Body of pancreas (tissue), 4 donors: Measurements from ENCODE around the gene GPC1. TPM values are rescaled to one million over a fixed set of nuclear protein-coding genes. Genes with fewer than 3 reads are reported as not detected.

Experiments used
- ATAC-seq: fragments of 150-250 bp; one replicate; pipeline ENCODE4 v1.9.1; 2016
- DNase-seq, 4 donors: peaks; one replicate each; pipeline ENCODE4 v3.0.0-alpha.2; 2019
- H3K27ac ChIP-seq, 4 donors: fragments of 200-600 bp; sonication (generic); 1 replicate in 3 of 4; 2 replicates in 1 of 4; pipeline versions ENCODE4 v1.5.1 to v1.6.1; 2016 to 2019; ENCODE audit warnings: mild to moderate bottlenecking in 1 of 4, mixed read lengths in 1 of 4, moderate library complexity in 1 of 4
- H3K27me3 ChIP-seq, 2 donors: fragments of 200-600 bp; sonication (generic); one replicate each; pipeline ENCODE4 v1.6.0; 2016; ENCODE audit warnings: mild to moderate bottlenecking in 1 of 2
- H3K36me3 ChIP-seq, 2 donors: fragments of 200-600 bp; sonication (generic); replicated peaks in 1 of 2; 2 replicates each; pipeline ENCODE4 v1.5.1; 2016; ENCODE audit warnings: low read depth in 2 of 2; ENCODE audit not compliant: insufficient read depth in 1 of 2
- H3K4me1 ChIP-seq: fragments of 200-600 bp; sonication (generic); one replicate; pipeline ENCODE4 v1.6.0; 2016
- H3K4me3 ChIP-seq, 2 donors: fragments of 200-600 bp; sonication (generic); 1 replicate in 1 of 2; 2 replicates in 1 of 2; pipeline ENCODE4 v1.5.1; 2016 to 2019
- H3K9me3 ChIP-seq, 3 donors: fragments of 200-600 bp; sonication (generic); 1 replicate in 2 of 3; 2 replicates in 1 of 3; pipeline ENCODE4 v1.5.1; 2016
- POLR2A ChIP-seq, 3 donors: fragments of 450-650 bp; IDR thresholded peaks; one replicate each; pipeline ENCODE4 v1.6.1; 2016; ENCODE audit warnings: antibody characterized with exemption in 3 of 3, mild to moderate bottlenecking in 2 of 3
- WGBS, 2 donors: methylation state at CpG; one replicate each; pipeline ENCODE4 v1.1.5; 2017; 5-methylcytosine and 5-hydroxymethylcytosine counted together
- intact Hi-C: fragments of 100-400 bp; cut with DNase I; formaldehyde crosslinking; loops from one replicate; pipeline ENCODE4 v1.15.1; 2023
- total RNA-seq, 2 donors: library from RNA; depleted of rRNA; stranded (reverse); fragments of >200 nt; gene quantifications; one replicate each; pipeline ENCODE4 v1.1.0, GENCODE V29; 2016
- TF ChIP-seq, protein P1 (sequence below), 7 experiments: fragments of 450-650 bp in 4 of 7; fragments of 200-600 bp in 3 of 7; sonication (generic) in 3 of 7; IDR thresholded peaks; one replicate each; pipeline ENCODE4 v1.5.1; 2016 to 2019; ENCODE audit warnings: antibody characterized with exemption in 7 of 7

GPC1 gene
- total RNA-seq, 2 donors from 2014 or later: 23.3 to 30.7 TPM

DNA sequence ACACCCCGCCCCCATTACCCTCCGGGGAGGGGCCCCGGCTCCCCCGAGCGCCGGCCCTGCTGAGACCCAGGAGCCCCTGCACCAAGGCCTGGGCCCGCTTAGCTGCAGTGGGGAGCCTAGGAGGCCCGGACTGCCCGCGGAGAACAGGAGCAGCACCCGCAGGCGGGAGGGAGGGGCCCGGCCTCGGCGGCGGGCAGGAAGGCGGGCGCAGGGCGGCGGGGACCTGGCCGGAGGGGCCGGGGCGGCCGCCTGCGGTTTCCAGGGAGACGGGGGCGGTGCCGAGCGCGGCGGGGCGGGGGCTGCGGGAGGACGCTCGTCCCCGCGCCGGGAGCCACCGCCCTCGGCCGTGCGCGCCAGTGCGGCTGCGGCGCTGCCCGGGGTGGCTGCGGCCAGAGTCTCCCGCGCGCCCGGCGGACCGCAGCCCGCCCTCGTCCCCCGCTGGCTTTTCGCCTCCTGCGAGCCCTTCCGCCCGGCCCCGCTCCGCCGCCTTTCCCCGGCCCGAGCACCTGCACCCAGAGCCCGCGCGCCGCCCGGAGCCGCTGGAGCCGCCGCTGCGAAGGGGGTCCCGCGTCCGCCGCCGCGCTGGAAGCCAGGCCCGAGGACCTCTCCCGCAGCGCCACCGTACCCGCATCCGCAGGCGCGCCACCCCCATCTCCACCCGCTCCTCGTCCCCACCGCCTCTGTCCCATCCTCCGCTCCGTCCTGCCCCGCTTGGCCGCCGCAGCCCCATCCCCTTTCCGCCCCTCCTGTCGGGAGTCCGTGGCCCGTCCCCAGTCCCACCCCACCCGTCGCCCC is 17.2 kb downstream of the GPC1 start:
- H3K36me3 ChIP-seq: no peaks in the 10 kb centered on the region
- H3K4me3 ChIP-seq: no peak overlapping the region
- H3K27ac ChIP-seq: no peak overlapping the region
- DNase-seq (peak; percentile 76 to 84 (median 76)), ATAC-seq (peak; percentile 83)
- 0 to 4% methylated on average over 4 to 63 of the region's 103 CpGs for WGBS, 2 donors
- H3K4me1 ChIP-seq: peaks cover 31% of the 10 kb centered on the region
- no peaks in the 10 kb centered on the region for H3K9me3 ChIP-seq
- intact Hi-C loops: no loop called here
- TF ChIP-seq POLR2A (IDR thresholded peaks at IDR 0.05): no peak
- TF ChIP-seq, protein P1, sequence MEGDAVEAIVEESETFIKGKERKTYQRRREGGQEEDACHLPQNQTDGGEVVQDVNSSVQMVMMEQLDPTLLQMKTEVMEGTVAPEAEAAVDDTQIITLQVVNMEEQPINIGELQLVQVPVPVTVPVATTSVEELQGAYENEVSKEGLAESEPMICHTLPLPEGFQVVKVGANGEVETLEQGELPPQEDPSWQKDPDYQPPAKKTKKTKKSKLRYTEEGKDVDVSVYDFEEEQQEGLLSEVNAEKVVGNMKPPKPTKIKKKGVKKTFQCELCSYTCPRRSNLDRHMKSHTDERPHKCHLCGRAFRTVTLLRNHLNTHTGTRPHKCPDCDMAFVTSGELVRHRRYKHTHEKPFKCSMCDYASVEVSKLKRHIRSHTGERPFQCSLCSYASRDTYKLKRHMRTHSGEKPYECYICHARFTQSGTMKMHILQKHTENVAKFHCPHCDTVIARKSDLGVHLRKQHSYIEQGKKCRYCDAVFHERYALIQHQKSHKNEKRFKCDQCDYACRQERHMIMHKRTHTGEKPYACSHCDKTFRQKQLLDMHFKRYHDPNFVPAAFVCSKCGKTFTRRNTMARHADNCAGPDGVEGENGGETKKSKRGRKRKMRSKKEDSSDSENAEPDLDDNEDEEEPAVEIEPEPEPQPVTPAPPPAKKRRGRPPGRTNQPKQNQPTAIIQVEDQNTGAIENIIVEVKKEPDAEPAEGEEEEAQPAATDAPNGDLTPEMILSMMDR (IDR thresholded peaks at IDR 0.05): no peak
- no peaks in the 10 kb centered on the region for H3K27me3 ChIP-seq

DNA sequence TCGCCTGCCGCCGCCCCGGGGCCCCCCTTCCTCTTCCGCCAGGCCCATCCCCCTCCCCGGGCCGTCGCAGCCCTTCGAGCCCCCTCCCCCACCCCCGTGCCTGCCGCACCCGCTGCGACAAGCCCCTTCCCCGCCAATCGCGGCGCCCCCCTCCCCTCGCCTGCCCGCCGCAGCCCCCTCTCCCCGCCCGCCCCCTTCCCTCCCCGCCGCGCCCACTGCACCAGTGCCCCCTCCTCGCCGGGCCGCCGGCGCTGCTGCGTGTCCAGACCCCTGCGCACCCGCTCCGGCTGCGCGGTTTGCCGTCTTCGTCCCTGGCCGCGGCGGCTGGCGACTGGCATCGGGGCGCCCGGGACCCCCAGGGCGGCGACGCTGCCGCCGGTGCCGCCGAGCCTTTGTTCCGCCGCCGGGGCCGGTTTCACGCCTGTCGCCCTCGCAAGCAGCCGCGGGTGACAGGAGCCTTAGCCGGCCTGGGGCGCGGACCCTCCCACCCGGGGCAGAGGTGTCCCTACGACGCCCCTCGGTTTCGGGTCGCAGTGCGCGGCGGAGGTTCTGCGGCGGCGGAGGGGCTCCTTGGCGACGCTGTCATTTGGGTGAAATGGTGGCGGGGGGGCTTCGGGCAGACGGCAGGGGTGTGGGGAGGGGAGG is 18.1 kb downstream of the GPC1 start:
- ATAC-seq: no peak
- Histone ChIP-seq H3K4me3 (no peak overlapping the region), H3K9me3 (no peaks in the 10 kb centered on the region), H3K36me3 (no peaks in the 10 kb centered on the region), H3K4me1 (peaks cover 31% of the 10 kb centered on the region), H3K27me3 (no peaks in the 10 kb centered on the region), H3K27ac (no peak overlapping the region)
- no peak for DNase-seq
- TF ChIP-seq POLR2A (IDR thresholded peaks at IDR 0.05): no peak
- intact Hi-C loops: no loop called here
- 15% methylated on average over 53 of the region's 81 CpGs; no CpG with 5 or more reads in 1 of the 2 donors for WGBS, 2 donors

DNA sequence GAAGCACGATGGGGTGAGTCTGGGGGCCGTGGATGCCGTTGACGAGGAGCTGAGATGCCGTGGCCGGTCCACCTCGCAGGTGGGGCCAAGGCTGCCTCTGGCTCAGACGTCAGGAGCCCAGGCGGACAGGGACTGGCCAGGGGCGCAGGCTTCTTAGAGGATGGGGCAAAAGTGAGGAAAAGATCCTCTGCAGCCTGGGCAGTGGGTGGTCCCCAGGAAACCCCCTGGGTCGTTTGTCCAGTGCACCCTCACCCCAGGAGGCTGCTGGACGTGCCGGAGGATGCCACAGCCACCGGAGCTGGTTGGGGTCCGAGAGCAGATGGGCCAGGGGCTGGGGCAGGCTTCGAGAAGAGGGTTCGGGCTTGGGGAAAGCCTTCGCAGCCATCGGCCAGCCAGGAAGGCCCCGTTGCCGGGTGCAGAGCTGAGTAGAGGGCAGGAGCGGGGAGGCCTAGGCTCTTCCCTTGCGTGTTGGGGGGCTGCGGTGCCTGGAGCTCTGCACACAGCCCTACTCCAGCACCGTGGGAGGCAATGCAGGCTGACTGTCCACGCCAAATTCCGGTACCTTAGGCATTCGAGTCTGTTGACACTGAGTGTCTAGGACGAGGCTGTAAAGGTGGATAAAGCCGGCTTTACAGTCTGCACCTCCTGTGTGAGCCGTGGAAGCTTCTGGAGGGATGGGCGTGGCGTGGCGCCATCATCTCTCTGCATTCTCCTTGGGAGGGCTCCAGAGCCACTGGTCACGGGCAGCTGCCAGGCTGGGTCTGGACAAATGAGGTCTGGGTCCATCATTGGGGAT is 18.8 kb downstream of the GPC1 start:
- no peak for DNase-seq
- no peak overlapping the region for H3K27ac ChIP-seq
- ATAC-seq: no peak
- TF ChIP-seq, protein P1 (IDR thresholded peaks at IDR 0.05): no peak
- no peak for TF ChIP-seq POLR2A (IDR thresholded peaks at IDR 0.05)
- H3K27me3 ChIP-seq: no peaks in the 10 kb centered on the region
- intact Hi-C loops: no loop called here
- peaks cover 31% of the 10 kb centered on the region for H3K4me1 ChIP-seq
- H3K36me3 ChIP-seq: no peaks in the 10 kb centered on the region
- H3K9me3 ChIP-seq: no peaks in the 10 kb centered on the region
- no peak overlapping the region for H3K4me3 ChIP-seq
- WGBS, 2 donors: 56 to 61% methylated on average over 16 to 35 of the region's 35 CpGs

DNA sequence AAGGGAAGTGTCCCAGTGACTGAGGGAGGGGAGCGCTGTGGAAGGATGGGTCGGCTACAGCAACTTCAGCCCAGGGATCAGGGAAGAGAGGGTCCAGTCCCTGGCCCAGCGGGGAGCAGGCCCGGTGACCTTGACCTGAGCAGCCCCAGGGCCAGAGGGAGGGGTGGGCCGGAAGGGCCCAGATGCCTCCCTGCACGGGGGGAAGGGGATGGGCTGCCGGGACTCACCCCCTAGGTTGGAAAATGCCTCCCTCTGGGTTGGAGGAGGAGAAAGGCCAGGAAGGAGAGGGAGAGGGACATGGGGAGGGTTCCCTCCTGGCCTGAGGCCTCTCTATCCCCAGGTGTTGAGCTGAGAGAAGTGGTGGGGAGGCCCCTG is 19.8 kb downstream of the GPC1 start:
- H3K27ac ChIP-seq: no peak overlapping the region
- ATAC-seq (no peak), DNase-seq (no peak)
- H3K4me1 ChIP-seq: peaks cover 31% of the 10 kb centered on the region
- no peaks in the 10 kb centered on the region for H3K36me3 ChIP-seq
- 57 to 82% methylated on average over 6 of the region's 7 CpGs for WGBS, 2 donors
- TF ChIP-seq, protein P1 (IDR thresholded peaks at IDR 0.05): no peak
- no peak for TF ChIP-seq POLR2A (IDR thresholded peaks at IDR 0.05)
- no peaks in the 10 kb centered on the region for H3K9me3 ChIP-seq
- H3K27me3 ChIP-seq: no peaks in the 10 kb centered on the region
- intact Hi-C loops: no loop called here
- no peak overlapping the region for H3K4me3 ChIP-seq
